Dermis blood vessel endothelial cell (primary cell): ENCODE data around the gene LRRTM4. TPM values are rescaled to one million over a fixed set of nuclear protein-coding genes. Genes with fewer than 3 reads are reported as not detected.
"Not testable (repeated sequence)": the region's sequence is repeated elsewhere in the genome, so short reads cannot be mapped to it uniquely, and the experiment has no call there.

Experiments
- DNase-seq: peaks from one replicate; pipeline ENCODE4 v3.0.0; 2010
- total RNA-seq: library from RNA; depleted of rRNA; stranded (reverse); fragments of >200 nt; gene quantifications from 2 replicates; pipeline ENCODE4 v1.2.3, GENCODE V29; 2014

The LRRTM4 gene
- total RNA-seq, 1 donor from 2014 or later = not detected

DNA sequence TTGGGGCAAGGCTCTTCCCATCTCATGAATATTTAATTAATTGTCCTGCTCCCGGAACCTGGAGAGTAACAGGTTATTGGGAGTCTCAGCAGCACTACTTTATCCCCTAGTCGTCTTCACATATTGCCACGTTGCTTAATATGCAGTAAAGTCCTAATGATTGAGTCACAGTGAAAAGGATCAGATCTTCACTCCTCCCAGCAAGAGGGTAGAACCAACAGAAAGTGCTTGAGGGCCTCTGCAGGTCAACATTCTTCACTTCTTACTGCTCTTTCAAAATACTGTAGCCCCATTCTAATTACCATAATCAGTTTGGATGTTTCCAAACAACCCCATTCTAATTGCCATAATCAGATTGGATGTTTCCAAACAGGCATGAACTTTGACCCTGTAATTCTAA lies 801.0 kb downstream of the LRRTM4 start:
- DNase-seq = no peak

DNA sequence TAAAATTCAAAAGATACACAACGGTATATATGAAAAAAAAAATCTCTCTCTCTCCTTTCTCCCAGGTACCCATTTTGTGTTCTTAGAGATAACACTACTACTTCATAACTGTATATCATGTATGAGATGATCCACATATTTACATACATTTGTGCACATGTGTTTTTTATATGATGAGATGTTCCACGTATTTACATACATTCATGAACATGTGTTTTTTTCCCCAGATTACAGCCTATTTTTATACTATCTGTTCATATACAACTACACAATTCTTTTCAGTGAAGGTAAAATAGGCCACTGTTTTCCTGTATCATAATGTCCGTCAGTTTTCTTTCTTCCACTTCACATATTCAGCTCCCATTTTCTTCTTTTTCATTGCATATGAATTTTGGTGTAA lies 808.9 kb downstream of the LRRTM4 start:
- no peak for DNase-seq

- no peak for DNase-seq
These were observed 810.7 kb downstream of the LRRTM4 start for GRCh38 chr2:76711490-76711889.

DNA sequence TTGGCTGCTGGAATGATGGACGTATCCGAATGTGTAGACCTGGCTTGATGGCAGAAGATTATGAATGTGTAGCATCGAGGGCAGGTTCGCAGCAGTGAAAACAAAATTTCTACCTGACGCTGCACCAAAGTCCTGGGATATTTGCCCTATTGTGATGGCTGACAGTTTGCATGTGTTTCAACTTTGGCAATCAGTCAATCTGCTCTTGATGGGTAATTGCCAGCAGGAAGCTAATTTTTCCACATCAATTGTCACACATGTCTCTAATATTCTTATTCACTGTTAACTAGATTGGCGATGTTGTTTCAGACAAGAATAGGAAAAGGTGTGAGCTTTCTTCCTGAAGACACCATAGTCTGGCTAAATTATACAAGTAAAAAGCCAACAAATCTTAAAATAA lies 821.3 kb downstream of the LRRTM4 start:
- DNase-seq = no peak

DNA sequence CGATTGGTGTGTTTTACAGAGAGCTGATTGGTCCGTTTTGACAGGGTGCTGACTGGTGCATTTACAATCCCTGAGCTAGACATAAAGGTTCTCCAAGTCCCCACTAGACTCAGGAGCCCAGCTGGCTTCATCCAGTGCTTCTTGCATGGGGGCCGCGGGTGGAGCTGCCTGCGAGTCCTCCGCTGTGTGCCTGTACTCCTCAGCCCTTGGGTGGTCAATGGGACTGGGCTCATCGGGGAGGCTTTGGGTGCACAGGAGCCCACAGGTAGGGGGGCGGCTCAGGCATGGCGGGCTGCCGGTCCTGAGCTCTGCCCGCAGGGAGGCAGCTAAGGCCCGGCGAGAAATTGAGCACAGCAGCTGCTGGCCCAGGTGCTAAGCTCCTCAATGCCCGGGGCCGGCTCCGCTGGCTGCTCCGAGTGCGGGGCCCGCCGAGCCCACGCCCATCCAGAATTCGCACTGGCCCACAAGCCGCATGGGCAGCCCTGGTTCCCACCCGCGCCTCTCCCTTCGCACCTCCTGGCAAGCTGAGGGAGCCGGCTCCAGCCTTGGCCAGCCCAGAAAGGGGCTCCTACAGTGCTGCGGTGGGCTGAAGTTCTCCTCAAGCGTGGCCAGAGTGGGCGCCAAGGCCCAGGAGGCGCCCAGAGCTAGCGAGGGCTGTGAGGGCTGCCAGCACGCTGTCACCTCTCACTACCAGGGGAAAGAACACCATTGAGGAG lies 824.0 kb downstream of the LRRTM4 start:
- DNase-seq = not testable (repeated sequence)
